Natural killer cell (primary cell): ENCODE results near the gene LYRM2. TPM values are rescaled to one million over a fixed set of nuclear protein-coding genes. Genes with fewer than 3 reads are reported as not detected.

Source experiments
- ATAC-seq, 3 donors: fragments of 150-1000 bp in 2 of 3; fragments of 200-7000 bp in 1 of 3; cut with Tn5 transposase; 1 replicate in 1 of 3; 2 replicates in 2 of 3; pipeline ENCODE4 v1.10.0; 2021; ENCODE audit warnings: mild to moderate bottlenecking in 2 of 3, moderate library complexity in 2 of 3
- DNase-seq, 2 donors: peaks; one replicate each; pipeline versions ENCODE4 v3.0.0 to v3.0.0-alpha.2; 2013 to 2021; ENCODE audit warnings: mixed read lengths in 1 of 2
- H3K27ac ChIP-seq: one replicate; pipeline ENCODE4 v1.5.1; 2013; ENCODE audit warnings: mild to moderate bottlenecking, low read length
- H3K27me3 ChIP-seq: one replicate; pipeline ENCODE4 v1.6.1; 2013; ENCODE audit warnings: low read length; ENCODE audit not compliant: control insufficient read depth, insufficient read depth
- H3K36me3 ChIP-seq: one replicate; pipeline ENCODE4 v1.6.1; 2013; ENCODE audit warnings: low read length; ENCODE audit not compliant: control insufficient read depth, insufficient read depth
- H3K4me1 ChIP-seq: one replicate; pipeline ENCODE4 v1.6.1; 2013; ENCODE audit warnings: low read length; ENCODE audit not compliant: control insufficient read depth, insufficient read depth
- H3K4me3 ChIP-seq: one replicate; pipeline ENCODE4 v1.5.1; 2013; ENCODE audit warnings: low read length
- H3K9me3 ChIP-seq: one replicate; pipeline ENCODE4 v1.6.1; 2013; ENCODE audit warnings: low read length; ENCODE audit not compliant: control insufficient read depth, insufficient read depth
- H3K27ac Mint-ChIP-seq, 2 donors: one replicate each; pipeline ENCODE4 v1.8.0; 2022; ENCODE audit warnings: mild to moderate bottlenecking in 2 of 2, mixed read lengths in 2 of 2, moderate library complexity in 1 of 2
- H3K27me3 Mint-ChIP-seq, 2 donors: one replicate each; pipeline ENCODE4 v1.8.0; 2022; ENCODE audit warnings: low read depth in 2 of 2, mixed read lengths in 2 of 2
- H3K36me3 Mint-ChIP-seq: one replicate; pipeline ENCODE4 v1.8.0; 2022; ENCODE audit warnings: mixed read lengths
- H3K4me1 Mint-ChIP-seq, 2 donors: one replicate each; pipeline ENCODE4 v1.8.0; 2022; ENCODE audit warnings: mixed read lengths in 2 of 2
- H3K4me3 Mint-ChIP-seq: one replicate; pipeline ENCODE4 v1.8.0; 2022; ENCODE audit warnings: mild to moderate bottlenecking, moderate library complexity, mixed read lengths
- H3K9me3 Mint-ChIP-seq, 2 donors: one replicate each; pipeline ENCODE4 v1.8.0; 2022; ENCODE audit warnings: mixed read lengths in 2 of 2
- WGBS: methylation state at CpG from one replicate; pipeline ENCODE4 v1.1.7; 2013; ENCODE audit warnings: missing lambda C conversion rate; ENCODE audit not compliant: insufficient coverage; 5-methylcytosine and 5-hydroxymethylcytosine counted together
- intact Hi-C: fragments of 100-400 bp; cut with micrococcal nuclease; formaldehyde crosslinking; loops from one replicate; pipeline ENCODE4 v1.14.2; 2022
- total RNA-seq, 4 donors: library from RNA; stranded (reverse); fragments of 120-200 nt in 1 of 4; gene quantifications; one replicate each; pipeline versions ENCODE4 v1.2.3 to v1.2.4, GENCODE V29; 2013 to 2022
- TF ChIP-seq, protein P1 (sequence below): fragments of 200-600 bp; IDR thresholded peaks from one replicate; pipeline ENCODE4 v1.8.0; 2022; ENCODE audit warnings: antibody characterized with exemption

Gene LYRM2
- total RNA-seq, 3 donors from 2014 or later (not counting 1 experiment from before 2014, with no cell fraction given), result 21.1 to 25.5 (median 25.0) TPM

DNA sequence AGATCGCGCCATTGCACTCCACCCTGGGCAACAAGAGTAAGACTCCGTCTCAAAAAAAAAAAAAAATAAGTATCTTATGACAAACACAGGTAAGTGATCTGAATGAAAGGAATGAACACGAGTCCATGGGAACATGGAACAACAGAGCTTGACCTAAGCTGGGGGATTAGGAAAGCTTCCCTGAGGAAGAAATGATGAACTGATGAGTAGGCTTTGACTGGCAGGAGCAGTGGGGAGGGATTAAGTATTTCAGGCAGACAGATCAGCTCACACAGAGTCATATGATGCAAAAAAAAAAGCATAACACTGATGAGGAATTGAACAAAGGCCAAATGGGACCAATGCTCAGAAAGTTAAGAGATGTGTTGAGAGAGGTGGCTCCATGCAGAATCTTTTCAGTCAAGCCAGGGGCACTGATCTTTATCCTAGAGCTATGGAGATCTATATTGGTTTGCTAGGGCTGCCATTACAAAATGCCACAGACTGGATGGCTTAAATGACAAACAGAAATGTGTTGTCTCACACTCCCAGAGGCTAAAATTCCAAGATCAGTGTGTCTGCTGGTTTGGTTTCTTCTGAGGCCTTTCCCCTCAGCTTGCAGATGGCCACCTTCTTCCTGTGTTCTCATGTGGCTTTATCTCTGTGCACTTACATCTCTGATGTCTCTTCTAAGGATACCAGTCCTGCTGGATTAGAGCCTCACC lies 120.0 kb downstream of the LYRM2 start:
- 95% methylated on average over 4 of the region's 4 CpGs for WGBS
- H3K36me3 ChIP-seq, result no peaks in the 10 kb centered on the region
- Mint-ChIP-seq H3K36me3 (no peaks in the 10 kb centered on the region), H3K4me1 (no peaks in the 10 kb centered on the region), H3K27ac (no peak overlapping the region), H3K9me3 (no peaks in the 10 kb centered on the region), H3K27me3 (no peaks in the 10 kb centered on the region), H3K4me3 (no peak overlapping the region)
- DNase-seq, result no peak
- ATAC-seq, result no peak
- TF ChIP-seq, protein P1, sequence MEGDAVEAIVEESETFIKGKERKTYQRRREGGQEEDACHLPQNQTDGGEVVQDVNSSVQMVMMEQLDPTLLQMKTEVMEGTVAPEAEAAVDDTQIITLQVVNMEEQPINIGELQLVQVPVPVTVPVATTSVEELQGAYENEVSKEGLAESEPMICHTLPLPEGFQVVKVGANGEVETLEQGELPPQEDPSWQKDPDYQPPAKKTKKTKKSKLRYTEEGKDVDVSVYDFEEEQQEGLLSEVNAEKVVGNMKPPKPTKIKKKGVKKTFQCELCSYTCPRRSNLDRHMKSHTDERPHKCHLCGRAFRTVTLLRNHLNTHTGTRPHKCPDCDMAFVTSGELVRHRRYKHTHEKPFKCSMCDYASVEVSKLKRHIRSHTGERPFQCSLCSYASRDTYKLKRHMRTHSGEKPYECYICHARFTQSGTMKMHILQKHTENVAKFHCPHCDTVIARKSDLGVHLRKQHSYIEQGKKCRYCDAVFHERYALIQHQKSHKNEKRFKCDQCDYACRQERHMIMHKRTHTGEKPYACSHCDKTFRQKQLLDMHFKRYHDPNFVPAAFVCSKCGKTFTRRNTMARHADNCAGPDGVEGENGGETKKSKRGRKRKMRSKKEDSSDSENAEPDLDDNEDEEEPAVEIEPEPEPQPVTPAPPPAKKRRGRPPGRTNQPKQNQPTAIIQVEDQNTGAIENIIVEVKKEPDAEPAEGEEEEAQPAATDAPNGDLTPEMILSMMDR, result no peak
- H3K4me3 ChIP-seq, result no peak overlapping the region
- H3K9me3 ChIP-seq, result no peaks in the 10 kb centered on the region
- no peaks in the 10 kb centered on the region for H3K27me3 ChIP-seq
- no peak overlapping the region for H3K27ac ChIP-seq
- no peaks in the 10 kb centered on the region for H3K4me1 ChIP-seq
- intact Hi-C loops, result no loop called here

Other genes with a start within 250 kb of the LYRM2 start
- gene RRAGD, start 226.5 kb downstream of the LYRM2 start, total RNA-seq, result 1 to 10 TPM in 2 of 3 donors, under 1 TPM in 1; 0.43 to 4.4 (median 1.8) TPM
- gene ANKRD6, start 205.6 kb downstream of the LYRM2 start, total RNA-seq, result 1 to 10 TPM; 4.5 to 9.0 (median 4.6) TPM
- gene MDN1, start 181.0 kb upstream of the LYRM2 start, total RNA-seq, result 10 to 100 TPM; 38.0 to 43.3 (median 41.4) TPM
- gene CASP8AP2, start 191.1 kb upstream of the LYRM2 start, total RNA-seq, result 10 to 100 TPM; 24.3 to 31.8 (median 25.4) TPM